Epithelial cell of esophagus (primary cell): ENCODE results near the gene PLEKHG1.

Source experiments
- DNase-seq: peaks from one replicate; pipeline ENCODE4 v3.0.0; 2010; ENCODE audit warnings: low read depth
- H3K4me3 ChIP-seq: 2 replicates; pipeline ENCODE4 v1.5.1; 2011; ENCODE audit warnings: mild to moderate bottlenecking, low read length, control low read depth
- TF ChIP-seq, protein P1 (sequence below): IDR thresholded peaks from 2 replicates; pipeline ENCODE4 v1.5.1; 2011; ENCODE audit warnings: low read depth, mild to moderate bottlenecking, low read length, control low read depth, inconsistent platforms; ENCODE audit not compliant: insufficient read depth; ENCODE audit errors: missing control alignments

PLEKHG1 gene

DNA sequence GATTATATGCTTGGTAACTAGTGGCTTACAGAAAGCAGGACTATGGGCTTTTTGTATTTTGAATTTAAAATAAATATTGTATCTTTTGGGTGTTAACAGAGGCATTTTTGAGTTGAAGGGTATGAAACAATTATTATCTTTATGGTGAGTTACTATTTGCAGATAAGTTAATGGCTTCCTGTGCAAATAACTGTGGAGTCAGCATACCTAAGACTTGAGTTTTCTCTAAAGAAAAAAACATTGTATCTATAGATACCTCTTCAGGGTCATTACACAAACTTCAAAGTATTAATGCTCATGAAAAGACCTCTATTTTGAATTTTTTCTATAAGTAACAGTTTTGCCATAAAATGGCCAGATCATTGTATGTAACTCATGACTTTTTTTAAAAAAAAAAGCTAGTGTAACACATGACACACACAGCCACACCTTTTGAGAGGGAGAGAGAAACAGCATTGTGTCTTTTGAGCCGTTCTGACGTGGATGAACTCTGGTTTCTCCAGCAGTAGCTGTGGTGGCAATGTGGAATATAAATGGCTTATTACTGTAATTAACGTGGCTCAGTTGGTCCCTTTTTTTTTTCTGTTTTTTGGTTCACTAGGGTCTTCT lies 36.3 kb downstream of the PLEKHG1 start:
- no peak for DNase-seq
- H3K4me3 ChIP-seq = no peak overlapping the region
- TF ChIP-seq, protein P1, sequence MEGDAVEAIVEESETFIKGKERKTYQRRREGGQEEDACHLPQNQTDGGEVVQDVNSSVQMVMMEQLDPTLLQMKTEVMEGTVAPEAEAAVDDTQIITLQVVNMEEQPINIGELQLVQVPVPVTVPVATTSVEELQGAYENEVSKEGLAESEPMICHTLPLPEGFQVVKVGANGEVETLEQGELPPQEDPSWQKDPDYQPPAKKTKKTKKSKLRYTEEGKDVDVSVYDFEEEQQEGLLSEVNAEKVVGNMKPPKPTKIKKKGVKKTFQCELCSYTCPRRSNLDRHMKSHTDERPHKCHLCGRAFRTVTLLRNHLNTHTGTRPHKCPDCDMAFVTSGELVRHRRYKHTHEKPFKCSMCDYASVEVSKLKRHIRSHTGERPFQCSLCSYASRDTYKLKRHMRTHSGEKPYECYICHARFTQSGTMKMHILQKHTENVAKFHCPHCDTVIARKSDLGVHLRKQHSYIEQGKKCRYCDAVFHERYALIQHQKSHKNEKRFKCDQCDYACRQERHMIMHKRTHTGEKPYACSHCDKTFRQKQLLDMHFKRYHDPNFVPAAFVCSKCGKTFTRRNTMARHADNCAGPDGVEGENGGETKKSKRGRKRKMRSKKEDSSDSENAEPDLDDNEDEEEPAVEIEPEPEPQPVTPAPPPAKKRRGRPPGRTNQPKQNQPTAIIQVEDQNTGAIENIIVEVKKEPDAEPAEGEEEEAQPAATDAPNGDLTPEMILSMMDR = no peak

DNA sequence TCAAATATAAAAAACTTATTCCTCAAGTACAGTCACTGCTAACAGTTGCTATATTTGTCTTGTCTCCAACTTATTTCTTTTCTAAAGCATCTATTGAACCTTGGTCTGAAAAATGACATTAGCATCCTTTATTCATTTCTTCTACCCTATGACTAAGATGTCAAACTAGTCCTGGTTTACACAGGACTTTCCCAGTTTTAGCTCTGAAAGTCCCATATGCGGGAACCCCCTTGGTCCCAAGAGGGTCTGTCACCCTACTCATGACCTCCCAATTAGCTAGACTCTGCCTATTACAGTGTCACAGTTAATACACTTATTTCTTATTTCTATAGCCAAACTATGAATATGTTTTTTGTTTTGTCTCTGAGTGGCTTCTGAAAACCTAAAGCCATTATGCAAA lies 37.1 kb downstream of the PLEKHG1 start:
- H3K4me3 ChIP-seq = no peak overlapping the region
- TF ChIP-seq, protein P1 = no peak
- no peak for DNase-seq

DNA sequence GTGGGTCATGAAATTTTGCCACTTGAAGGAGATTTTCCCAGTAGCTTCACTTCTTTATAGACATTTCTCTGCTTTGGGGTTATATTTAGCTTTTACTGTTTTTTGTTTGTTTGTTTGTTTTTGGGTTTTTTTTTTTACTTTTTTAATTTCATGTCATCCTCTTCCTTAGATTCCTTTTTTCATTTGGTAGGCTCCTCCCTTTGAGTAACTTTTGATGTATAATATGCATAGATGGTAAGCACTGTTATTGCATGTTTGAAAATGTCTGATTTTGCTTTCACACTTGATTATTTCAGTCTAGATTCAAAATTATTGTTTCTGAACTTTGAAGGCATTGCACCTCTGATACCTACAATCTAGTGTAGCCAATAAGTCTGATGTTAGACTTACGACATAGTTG lies 37.6 kb downstream of the PLEKHG1 start:
- no peak for DNase-seq
- H3K4me3 ChIP-seq = no peak overlapping the region
- TF ChIP-seq, protein P1 = no peak

DNA sequence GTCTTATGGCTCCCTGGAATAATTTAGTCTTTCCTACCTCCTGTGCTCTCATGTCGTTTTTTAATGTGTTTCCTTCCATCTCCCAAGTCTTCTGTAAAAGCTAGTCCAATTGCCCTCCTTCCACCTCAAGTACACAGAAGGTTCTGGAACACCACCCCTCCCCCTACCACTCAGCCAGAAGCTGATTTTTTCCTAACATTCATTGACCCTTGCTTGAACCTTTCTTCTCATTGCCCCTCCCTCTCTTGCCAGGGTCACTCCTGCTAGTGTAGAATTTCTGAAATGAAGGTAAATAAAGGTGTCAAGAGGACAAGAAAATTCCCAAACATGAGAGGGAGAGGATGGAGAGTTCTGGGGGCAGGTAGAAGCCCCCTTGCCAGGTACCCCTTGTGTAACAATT lies 38.6 kb downstream of the PLEKHG1 start:
- TF ChIP-seq, protein P1 = no peak
- no peak overlapping the region for H3K4me3 ChIP-seq
- DNase-seq = no peak

DNA sequence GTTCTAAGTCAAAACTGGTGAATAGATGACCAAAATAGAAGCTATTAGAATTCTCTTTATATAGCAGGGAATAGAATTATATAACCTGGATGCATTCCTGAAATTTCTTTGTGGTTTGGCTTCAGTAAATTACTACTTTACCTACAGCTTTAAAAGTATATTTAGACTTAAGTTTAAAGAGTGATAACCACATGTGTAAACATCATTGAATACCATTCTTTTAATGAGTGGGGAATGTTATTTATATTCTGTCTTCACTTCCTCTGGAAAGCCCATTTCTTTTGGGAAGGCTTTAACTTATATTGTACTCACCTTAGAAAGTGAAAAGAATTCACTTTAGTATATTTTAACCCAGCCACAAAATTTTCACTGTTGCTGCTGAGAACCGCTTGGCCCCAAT lies 39.1 kb downstream of the PLEKHG1 start:
- TF ChIP-seq, protein P1 = no peak
- no peak for DNase-seq
- no peak overlapping the region for H3K4me3 ChIP-seq

DNA sequence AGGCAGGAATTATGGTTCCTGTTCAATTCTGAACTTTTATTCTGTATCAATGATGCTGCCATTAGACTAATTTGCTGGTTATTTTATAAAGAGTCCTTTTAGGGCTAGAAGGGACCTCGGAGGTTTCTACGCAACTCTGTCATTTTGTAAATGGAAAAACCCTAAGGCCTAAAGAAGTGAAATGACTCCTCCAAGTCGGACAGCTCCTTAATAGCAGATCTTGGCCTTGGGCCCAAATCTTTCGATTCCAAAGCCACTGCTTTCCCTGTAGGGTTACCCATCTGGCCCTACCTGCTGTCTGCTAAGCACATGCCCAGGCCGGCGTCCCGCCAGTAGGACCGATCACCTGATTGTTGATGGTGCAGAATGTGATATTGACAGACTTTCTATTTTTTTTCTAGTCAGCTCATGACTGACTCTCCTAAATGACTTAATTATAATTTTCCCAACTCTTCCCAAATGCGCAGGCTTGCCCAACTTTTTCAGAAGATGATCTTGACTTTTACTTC lies 40.2 kb downstream of the PLEKHG1 start:
- DNase-seq = no peak
- H3K4me3 ChIP-seq = no peak overlapping the region
- TF ChIP-seq, protein P1 = no peak

DNA sequence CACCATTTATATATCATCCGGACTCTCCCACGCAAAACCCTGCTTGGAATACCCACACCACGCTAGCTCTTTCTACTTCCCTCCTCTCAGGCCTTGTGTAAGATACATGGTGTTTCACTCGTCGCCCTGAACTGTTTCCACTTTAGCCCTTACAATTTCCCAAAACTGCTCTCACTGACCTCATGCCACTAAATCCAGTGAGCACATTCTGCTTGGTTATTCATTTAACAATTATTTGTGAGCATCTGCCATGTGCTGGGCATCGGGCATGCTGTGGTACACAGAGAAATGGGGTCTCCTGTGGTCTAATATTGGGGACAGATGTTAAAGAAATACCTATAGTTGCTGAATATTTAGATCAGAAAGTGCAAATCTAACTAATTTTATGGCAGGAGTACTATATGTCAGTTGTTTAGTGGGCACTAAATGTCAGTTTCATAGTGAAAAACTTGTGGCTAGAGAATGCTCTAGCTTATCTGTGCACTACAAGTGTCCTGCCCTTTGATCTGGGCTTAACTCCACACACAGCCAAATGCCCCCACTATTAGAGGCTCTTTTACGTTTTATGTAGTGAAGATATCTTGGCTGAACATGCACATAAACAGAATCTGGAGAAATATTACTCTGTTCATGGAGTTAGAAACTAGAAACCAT lies 41.0 kb downstream of the PLEKHG1 start:
- TF ChIP-seq, protein P1 = no peak
- H3K4me3 ChIP-seq = no peak overlapping the region
- no peak for DNase-seq
